Spleen (tissue), 11 donors: ENCODE data around the gene DIP2A. TPM values are rescaled to one million over a fixed set of nuclear protein-coding genes. Genes with fewer than 3 reads are reported as not detected.

ENCODE experiments used
- DNase-seq: peaks from one replicate; pipeline ENCODE4 v3.0.0-alpha.2; 2020
- H3K27ac ChIP-seq, 8 donors: fragments of 200-600 bp; sonication (generic) in 7 of 8; 1 replicate in 4 of 8; 2 replicates in 4 of 8; pipeline versions ENCODE4 v1.5.0 to v1.8.0; 2016 to 2021; ENCODE audit warnings: inconsistent platforms in 4 of 8, mild to moderate bottlenecking in 4 of 8, moderate library complexity in 1 of 8
- H3K27me3 ChIP-seq, 7 donors: fragments of 200-600 bp; sonication (generic) in 6 of 7; replicated peaks in 1 of 7; 1 replicate in 4 of 7; 2 replicates in 3 of 7; pipeline versions ENCODE4 v1.5.0 to v1.8.0; 2016 to 2021; ENCODE audit warnings: inconsistent platforms in 3 of 7, mild to moderate bottlenecking in 1 of 7
- H3K36me3 ChIP-seq, 6 donors: fragments of 200-600 bp; sonication (generic) in 5 of 6; 1 replicate in 4 of 6; 2 replicates in 2 of 6; pipeline versions ENCODE4 v1.5.0 to v1.8.0; 2016 to 2021; ENCODE audit warnings: inconsistent platforms in 2 of 6
- H3K4me1 ChIP-seq, 6 donors: fragments of 200-600 bp; sonication (generic) in 5 of 6; 1 replicate in 3 of 6; 2 replicates in 3 of 6; pipeline versions ENCODE4 v1.5.0 to v1.8.0; 2016 to 2021; ENCODE audit warnings: inconsistent platforms in 3 of 6
- H3K4me3 ChIP-seq, 8 donors: fragments of 200-600 bp; sonication (generic) in 7 of 8; 1 replicate in 4 of 8; 2 replicates in 4 of 8; pipeline versions ENCODE4 v1.5.0 to v1.8.0; 2016 to 2021; ENCODE audit warnings: inconsistent platforms in 4 of 8, mild to moderate bottlenecking in 4 of 8, moderate library complexity in 2 of 8
- H3K9me3 ChIP-seq, 8 donors: fragments of 200-600 bp; sonication (generic) in 7 of 8; 1 replicate in 4 of 8; 2 replicates in 4 of 8; pipeline versions ENCODE4 v1.5.0 to v1.8.0; 2016 to 2021; ENCODE audit warnings: inconsistent platforms in 4 of 8
- CTCF ChIP-seq, 11 experiments: fragments of 200-600 bp in 7 of 11; fragments of 450-650 bp in 4 of 11; sonication (generic) in 4 of 11; IDR thresholded peaks in 8 of 11; conservative IDR thresholded peaks in 3 of 11; 1 replicate in 7 of 11; 2 replicates in 4 of 11; pipeline versions ENCODE4 v1.4.0 to v1.8.0; 2016 to 2021; ENCODE audit warnings: antibody characterized with exemption in 11 of 11, inconsistent platforms in 4 of 11, mild to moderate bottlenecking in 1 of 11
- POLR2A ChIP-seq, 3 donors: fragments of 450-650 bp; IDR thresholded peaks; one replicate each; pipeline ENCODE4 v1.5.1; 2017; ENCODE audit warnings: antibody characterized with exemption in 3 of 3, mild to moderate bottlenecking in 1 of 3
- POLR2AphosphoS5 ChIP-seq, 3 donors: sonication (generic); formaldehyde crosslinking; IDR thresholded peaks; one replicate each; pipeline ENCODE4 v1.5.1; 2017; ENCODE audit warnings: antibody characterized with exemption in 3 of 3
- WGBS, 5 donors: extraction: QIAGEN DNeasy Blood & Tissue Kit in 3 of 5; methylation state at CpG; one replicate each; pipeline versions ENCODE4 v1.1.5 to v1.1.7; 2013 to 2018; 5-methylcytosine and 5-hydroxymethylcytosine counted together
- intact Hi-C: fragments of 100-400 bp; cut with DNase I; formaldehyde crosslinking; loops from one replicate; pipeline ENCODE4 v1.15.0; 2023; ENCODE audit warnings: low total_unique reads
- polyA plus RNA-seq, 3 donors: library from polyadenylated mRNA; stranded (reverse); fragments of 200-250 nt; gene quantifications; one replicate each; pipeline ENCODE4 v1.2.1, GENCODE V29; 2013
- total RNA-seq, 7 donors: library from RNA; depleted of rRNA in 3 of 7; stranded (reverse); fragments of >200 nt in 3 of 7; fragmentation: NEBNext Ultra II Directional in 4 of 7; extraction: Animal tissue kit (Norgen Biotek cat#: 25700) in 4 of 7; gene quantifications; one replicate each; pipeline versions ENCODE4 v1.1.0 to v1.2.1, GENCODE V29; 2016 to 2021
- donor health status: healthy with polysubstance abuse.
- donor health status: DM: no; HTN: no; CAD: no; lungs with moderate emphysema.
- donor health status: DM: no; HTN: no; CAD: no.
- donor health status: Bipolar disorder and iron deficiency.
- donor health status: healthy.
- donor health status: DM: no; HTN: no; CAD: no.
- donor health status: DM: yes; HTN: yes; CAD: no.

The DIP2A gene
- total and polyA plus RNA-seq, 10 donors = 14.7 to 96.7 (median 64.1) TPM

- DNase-seq = no peak
- peaks cover 0 to 21% (median 3%) of the 10 kb centered on the region in 6 donors for H3K4me1 ChIP-seq
- TF ChIP-seq POLR2AphosphoS5 (IDR thresholded peaks at IDR 0.05) = no peak
- no peak for TF ChIP-seq CTCF (IDR thresholded peaks at IDR 0.05 in 8 of 11, conservative IDR thresholded peaks at IDR 0.05 in 3 of 11)
- TF ChIP-seq POLR2A (IDR thresholded peaks at IDR 0.05) = no peak
- H3K27ac ChIP-seq = no peak overlapping the region
- WGBS, 5 donors = 94 to 96% (median 96%) methylated on average over 21 to 23 of the region's 23 CpGs
- no peak overlapping the region for H3K4me3 ChIP-seq
- no peaks in the 10 kb centered on the region for H3K27me3 ChIP-seq
- intact Hi-C loops = no loop called here
- H3K36me3 ChIP-seq = peaks cover 0 to 91% (median 41%) of the 10 kb centered on the region in 6 donors
- H3K9me3 ChIP-seq = no peaks in the 10 kb centered on the region
Observed at GRCh38 chr21:46421191-46421750, 37.4 kb upstream of the DIP2A start.

DNA sequence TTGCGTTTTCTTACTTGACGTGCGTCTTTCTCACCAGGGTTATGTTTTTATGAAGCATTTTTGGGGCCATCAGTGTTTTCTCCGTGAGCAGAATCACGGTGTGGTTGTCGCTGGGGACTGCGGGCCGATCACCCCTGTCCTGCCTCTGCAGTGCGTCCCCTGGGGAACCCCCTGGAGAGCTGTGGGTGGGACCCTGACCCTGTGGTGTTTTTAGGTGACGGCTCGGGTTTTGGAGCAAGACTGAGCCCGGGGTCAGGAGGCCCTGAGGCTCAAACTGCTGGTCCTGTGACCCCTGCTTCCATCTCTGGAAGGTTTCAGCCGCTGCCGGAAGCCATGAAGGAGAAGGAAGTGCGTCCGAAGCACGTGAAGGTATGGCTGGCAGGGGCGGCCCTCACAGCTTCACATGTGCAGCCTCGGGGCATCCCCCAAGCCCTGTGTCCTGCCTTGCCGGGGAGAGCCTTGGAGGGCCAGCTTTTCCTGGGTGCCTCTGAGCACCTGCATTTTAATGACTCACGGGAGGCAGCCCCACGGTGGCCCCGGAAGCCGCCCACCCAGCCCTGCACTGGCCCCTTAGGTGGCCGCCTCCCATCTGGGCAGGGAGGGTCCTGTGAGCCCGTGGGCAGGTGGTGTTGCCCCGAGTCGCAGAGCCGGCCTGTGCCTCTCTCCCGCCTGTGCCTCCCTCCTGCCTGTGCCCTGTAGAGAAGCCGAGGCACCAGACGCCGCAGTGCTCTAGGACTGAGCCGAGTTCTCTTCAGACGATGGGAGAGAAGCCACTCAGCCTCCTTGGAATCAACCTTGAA, 36.7 kb upstream of the DIP2A start:
- H3K9me3 ChIP-seq = no peaks in the 10 kb centered on the region
- no peak for TF ChIP-seq POLR2AphosphoS5 (IDR thresholded peaks at IDR 0.05)
- no peak for TF ChIP-seq POLR2A (IDR thresholded peaks at IDR 0.05)
- no peak for TF ChIP-seq CTCF (IDR thresholded peaks at IDR 0.05 in 8 of 11, conservative IDR thresholded peaks at IDR 0.05 in 3 of 11)
- no peak for DNase-seq
- H3K4me1 ChIP-seq = peaks cover 0 to 21% (median 3%) of the 10 kb centered on the region in 6 donors
- no peak overlapping the region for H3K27ac ChIP-seq
- intact Hi-C loops = no loop called here
- no peaks in the 10 kb centered on the region for H3K27me3 ChIP-seq
- no peak overlapping the region for H3K4me3 ChIP-seq
- peaks cover 0 to 91% (median 41%) of the 10 kb centered on the region in 6 donors for H3K36me3 ChIP-seq
- 92 to 97% (median 93%) methylated on average over 24 to 35 of the region's 35 CpGs for WGBS, 5 donors

GRCh38 chr21:46422636-46423241, 36.0 kb upstream of the DIP2A start:
- no peak for DNase-seq
- TF ChIP-seq POLR2AphosphoS5 (IDR thresholded peaks at IDR 0.05) (no peak), CTCF (IDR thresholded peaks at IDR 0.05 in 8 of 11, conservative IDR thresholded peaks at IDR 0.05 in 3 of 11) (no peak), POLR2A (IDR thresholded peaks at IDR 0.05) (no peak)
- H3K36me3 ChIP-seq = peaks cover 0 to 91% (median 46%) of the 10 kb centered on the region in 6 donors
- H3K4me1 ChIP-seq = peaks cover 0 to 21% (median 3%) of the 10 kb centered on the region in 6 donors
- peak overlapping the region in 4 of 8 donors; percentile 8 to 85 (median 58) for H3K27ac ChIP-seq
- intact Hi-C loops = no loop called here
- whole genome bisulfite sequencing, 5 donors = 90 to 93% (median 91%) methylated on average over 12 of the region's 12 CpGs
- no peaks in the 10 kb centered on the region for H3K27me3 ChIP-seq
- no peak overlapping the region for H3K4me3 ChIP-seq
- H3K9me3 ChIP-seq = no peaks in the 10 kb centered on the region
